Sigmoid colon (tissue), 7 donors: ENCODE results near the gene STK38. TPM values are rescaled to one million over a fixed set of nuclear protein-coding genes. Genes with fewer than 3 reads are reported as not detected.
A peak's percentile ranks its signal among the peaks of the same experiment; 100 is the strongest.

ENCODE experiments used
- DNase-seq: peaks from one replicate; pipeline ENCODE4 v3.0.0-alpha.2; 2019
- H3K27ac ChIP-seq, 4 donors: fragments of 200-600 bp; sonication (generic); one replicate each; pipeline ENCODE4 v1.5.1; 2016 to 2019; ENCODE audit warnings: mild to moderate bottlenecking in 1 of 4
- H3K27me3 ChIP-seq, 3 donors: fragments of 200-600 bp; sonication (generic); one replicate each; pipeline ENCODE4 v1.5.1; 2019; ENCODE audit warnings: mild to moderate bottlenecking in 1 of 3
- H3K36me3 ChIP-seq, 4 donors: fragments of 200-600 bp; sonication (generic); one replicate each; pipeline ENCODE4 v1.5.1; 2016 to 2019
- H3K4me1 ChIP-seq, 4 donors: fragments of 200-600 bp; sonication (generic); one replicate each; pipeline ENCODE4 v1.5.1; 2017 to 2019
- H3K4me3 ChIP-seq, 4 donors: fragments of 200-600 bp; sonication (generic); one replicate each; pipeline ENCODE4 v1.5.1; 2017 to 2019; ENCODE audit warnings: mild to moderate bottlenecking in 2 of 4, moderate library complexity in 1 of 4
- H3K9me3 ChIP-seq, 4 donors: fragments of 200-600 bp in 3 of 4; sonication (generic) in 3 of 4; one replicate each; pipeline versions ENCODE4 v1.5.1 to v1.6.1; 2013 to 2019
- CTCF ChIP-seq, 4 experiments: fragments of 450-650 bp in 3 of 4; fragments of 200-600 bp in 1 of 4; IDR thresholded peaks; one replicate each; pipeline ENCODE4 v1.5.1; 2016 to 2019; ENCODE audit warnings: antibody characterized with exemption in 4 of 4, mild to moderate bottlenecking in 3 of 4, moderate library complexity in 2 of 4
- EP300 ChIP-seq, 4 donors: sonication (generic); formaldehyde crosslinking; IDR thresholded peaks; one replicate each; pipeline ENCODE4 v1.6.1; 2017; ENCODE audit warnings: antibody characterized with exemption in 4 of 4
- POLR2A ChIP-seq, 2 donors: fragments of 450-650 bp; IDR thresholded peaks; one replicate each; pipeline ENCODE4 v1.6.1; 2016; ENCODE audit warnings: antibody characterized with exemption in 2 of 2, mild to moderate bottlenecking in 2 of 2, moderate library complexity in 2 of 2
- POLR2AphosphoS5 ChIP-seq, 4 donors: sonication (generic); formaldehyde crosslinking; IDR thresholded peaks; one replicate each; pipeline ENCODE4 v1.6.1; 2017; ENCODE audit warnings: antibody characterized with exemption in 4 of 4
- WGBS, 2 donors: extraction: QIAGEN DNeasy Blood & Tissue Kit; methylation state at CpG; one replicate each; pipeline ENCODE4 v1.1.7; 2013; 5-methylcytosine and 5-hydroxymethylcytosine counted together
- intact Hi-C: fragments of 100-400 bp; cut with DNase I; formaldehyde crosslinking; loops from one replicate; pipeline ENCODE4 v1.15.1; 2023
- polyA plus RNA-seq, 3 donors: library from polyadenylated mRNA; stranded (reverse); fragments of 200-250 nt; gene quantifications; one replicate each; pipeline ENCODE4 v1.2.3, GENCODE V29; 2013
- small RNA-seq, 3 donors: library from RNA; depleted of rRNA; stranded (forward); fragments of <200 nt; gene quantifications; one replicate each; pipeline ENCODE3, GENCODE V24; 2016
- total RNA-seq, 4 donors: library from RNA; depleted of rRNA; stranded (reverse); fragments of >200 nt; gene quantifications; one replicate each; pipeline ENCODE4 v1.1.0, GENCODE V29; 2016
- donor health status: healthy with polysubstance abuse.
- donor health status: Bipolar disorder and iron deficiency.
- donor health status: healthy.

The STK38 gene
- total and polyA plus RNA-seq, 7 donors, result 25.8 to 47.8 (median 36.0) TPM

GRCh38 chr6:36445621-36446020, 101.7 kb downstream of the STK38 start:
- no peak for DNase-seq
- Histone ChIP-seq H3K27me3 (no peaks in the 10 kb centered on the region), H3K4me3 (no peak overlapping the region), H3K36me3 (peaks cover 0 to 5% (median 2%) of the 10 kb centered on the region in 4 donors), H3K27ac (peak overlapping the region in 3 of 4 donors; percentile 97 to 99 (median 98)), H3K9me3 (no peaks in the 10 kb centered on the region), H3K4me1 (peaks cover 2 to 41% (median 37%) of the 10 kb centered on the region in 4 donors)
- TF ChIP-seq POLR2A (IDR thresholded peaks at IDR 0.05) (no peak), EP300 (IDR thresholded peaks at IDR 0.05) (no peak), CTCF (IDR thresholded peaks at IDR 0.05) (no peak), POLR2AphosphoS5 (IDR thresholded peaks at IDR 0.05) (no peak)
- intact Hi-C loops, result no loop called here

- peaks cover 2 to 41% (median 37%) of the 10 kb centered on the region in 4 donors for H3K4me1 ChIP-seq
- peaks cover 0 to 5% (median 2%) of the 10 kb centered on the region in 4 donors for H3K36me3 ChIP-seq
- H3K4me3 ChIP-seq, result peak overlapping the region; percentile 87 to 99 (median 94)
- peak overlapping the region; percentile 97 to 99 (median 98) for H3K27ac ChIP-seq
- no peaks in the 10 kb centered on the region for H3K27me3 ChIP-seq
- WGBS, 2 donors, result 67 to 71% methylated on average over 3 of the region's 3 CpGs
- DNase-seq, result no peak
- intact Hi-C loops, result loop anchor here (5.0 kb wide), 1 partner anchor 103 kb away; the partner anchor contains the start of gene STK38
- TF ChIP-seq POLR2AphosphoS5 (IDR thresholded peaks at IDR 0.05) (no peak), EP300 (IDR thresholded peaks at IDR 0.05) (no peak), CTCF (IDR thresholded peaks at IDR 0.05) (no peak), POLR2A (IDR thresholded peaks at IDR 0.05) (no peak)
- H3K9me3 ChIP-seq, result no peaks in the 10 kb centered on the region
Observed at GRCh38 chr6:36444470-36444869, 102.8 kb downstream of the STK38 start.

Small RNAs within 50 kb of the gene (small RNA-seq; reads per million reads assigned to genes)
- 0 reads per million in 3 donors for gene RN7SL502P

Other genes starting within 250 kb of the STK38 start
- gene BNIP5, start 210.6 kb downstream of the STK38 start, total RNA-seq, result not detected
- gene BNIP5, start 210.6 kb downstream of the STK38 start, polyA plus RNA-seq, result 1 to 10 TPM; 5.5 to 9.0 (median 8.6) TPM
- gene ETV7, start 159.8 kb downstream of the STK38 start, total RNA-seq, result 1 to 10 TPM in 1 of 4 donors, under 1 TPM in 2, not detected in 1; 0.36 to 2.2 (median 0.55) TPM
- gene ETV7, start 159.8 kb downstream of the STK38 start, polyA plus RNA-seq, result 10 to 100 TPM in 1 of 3 donors, 1 to 10 TPM in 2; 3.6 to 11.6 (median 6.5) TPM
- not detected for gene PXT1, start 104.6 kb downstream of the STK38 start, total RNA-seq
- not detected for gene PXT1, start 104.6 kb downstream of the STK38 start, polyA plus RNA-seq
- 10 to 100 TPM; 48.5 to 71.3 (median 50.8) TPM for gene KCTD20, start 104.5 kb downstream of the STK38 start, total RNA-seq
- gene KCTD20, start 104.5 kb downstream of the STK38 start, polyA plus RNA-seq, result 10 to 100 TPM; 12.0 to 19.6 (median 12.0) TPM
- 100 to 1,000 TPM; 101 to 168 (median 122) TPM for gene SRSF3, start 46.9 kb upstream of the STK38 start, total RNA-seq
- 100 to 1,000 TPM; 144 to 292 (median 165) TPM for gene SRSF3, start 46.9 kb upstream of the STK38 start, polyA plus RNA-seq
- gene CDKN1A, start 131.2 kb upstream of the STK38 start, total RNA-seq, result 100 to 1,000 TPM in 1 of 4 donors, 10 to 100 TPM in 3; 35.7 to 390 (median 49.7) TPM
- gene CDKN1A, start 131.2 kb upstream of the STK38 start, polyA plus RNA-seq, result 100 to 1,000 TPM; 255 to 429 (median 404) TPM
- under 1 TPM in 1 of 4 donors, not detected in 3; 0.71 TPM for gene RAB44, start 150.3 kb upstream of the STK38 start, total RNA-seq
- gene RAB44, start 150.3 kb upstream of the STK38 start, polyA plus RNA-seq, result under 1 TPM; under 0.01 to 0.23 (median 0.10) TPM